Right atrium auricular region (tissue), 2 donors: ENCODE measurements around the gene WNT10A. TPM values are rescaled to one million over a fixed set of nuclear protein-coding genes. Genes with fewer than 3 reads are reported as not detected.
A peak's percentile ranks its signal among the peaks of the same experiment; 100 is the strongest.

Source experiments
- DNase-seq: peaks from one replicate; pipeline ENCODE4 v3.0.0-alpha.2; 2019; ENCODE audit warnings: low spot score
- H3K27ac ChIP-seq, 2 donors: fragments of 200-600 bp; sonication (generic); 1 replicate in 1 of 2; 2 replicates in 1 of 2; pipeline ENCODE4 v1.5.1; 2016 to 2019
- H3K27me3 ChIP-seq, 2 donors: fragments of 200-600 bp; sonication (generic); one replicate each; pipeline versions ENCODE4 v1.5.1 to v1.6.0; 2017 to 2019
- H3K36me3 ChIP-seq: fragments of 200-600 bp; sonication (generic); one replicate; pipeline ENCODE4 v1.5.1; 2016
- H3K4me1 ChIP-seq, 2 donors: fragments of 200-600 bp; sonication (generic); one replicate each; pipeline versions ENCODE4 v1.5.1 to v1.6.0; 2017 to 2019
- H3K4me3 ChIP-seq, 2 donors: fragments of 200-600 bp; sonication (generic); 1 replicate in 1 of 2; 2 replicates in 1 of 2; pipeline ENCODE4 v1.5.1; 2017 to 2019; ENCODE audit warnings: mild to moderate bottlenecking in 1 of 2, moderate library complexity in 1 of 2
- H3K9me3 ChIP-seq, 2 donors: fragments of 200-600 bp; sonication (generic); one replicate each; pipeline ENCODE4 v1.5.1; 2019
- total RNA-seq, 2 donors: library from RNA; depleted of rRNA; stranded (reverse); fragments of >200 nt; gene quantifications; one replicate each; pipeline ENCODE4 v1.1.0, GENCODE V29; 2016
- TF ChIP-seq, protein P1 (sequence below), 2 donors: fragments of 200-600 bp; sonication (generic); IDR thresholded peaks; one replicate each; pipeline ENCODE4 v1.5.1; 2019; ENCODE audit warnings: antibody characterized with exemption in 2 of 2

The WNT10A gene
- total RNA-seq, 2 donors from 2014 or later, result 0.90 to 1.2 TPM

DNA sequence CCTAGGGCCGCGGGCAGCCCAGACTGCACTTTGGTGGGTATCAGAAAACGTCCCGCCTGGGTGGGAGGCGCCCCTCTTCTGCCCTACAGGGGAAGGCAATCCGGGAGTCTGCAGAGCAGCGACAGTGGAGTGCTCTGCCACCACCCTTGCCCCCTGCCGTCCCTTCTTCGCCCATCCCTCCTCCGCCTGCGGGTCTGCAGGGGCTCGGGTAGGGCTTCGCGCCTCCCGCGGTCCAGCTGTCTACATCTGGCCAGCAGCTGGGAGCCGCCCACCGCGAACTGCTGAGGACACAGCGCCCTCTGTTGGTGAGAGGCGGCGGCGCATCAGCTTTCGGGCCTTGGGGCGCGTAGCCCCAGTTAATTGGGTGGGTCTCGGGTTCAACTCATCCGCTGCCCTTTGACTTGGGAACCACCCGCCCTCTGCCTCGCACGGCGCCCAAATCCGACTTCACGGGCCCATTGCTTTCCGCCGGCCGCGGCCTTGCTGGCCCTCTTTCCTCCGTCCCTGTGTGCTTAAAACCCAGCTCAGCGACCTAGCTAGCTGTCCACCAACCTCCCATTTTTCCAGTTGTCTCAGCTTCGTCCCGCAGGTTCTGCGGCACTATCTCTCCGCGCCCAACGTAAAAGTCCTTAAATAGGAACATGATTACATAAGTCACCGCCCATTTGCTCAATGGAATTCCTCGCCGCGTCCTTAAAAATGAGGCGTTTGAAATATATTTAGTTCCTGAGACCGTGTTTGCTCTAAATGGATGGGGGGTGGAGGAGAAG is 17.6 kb downstream of the WNT10A start:
- DNase-seq, result peak; percentile 73
- H3K4me1 ChIP-seq, result peaks cover 0 to 29% of the 10 kb centered on the region in 2 donors
- H3K36me3 ChIP-seq, result no peaks in the 10 kb centered on the region
- TF ChIP-seq, protein P1, sequence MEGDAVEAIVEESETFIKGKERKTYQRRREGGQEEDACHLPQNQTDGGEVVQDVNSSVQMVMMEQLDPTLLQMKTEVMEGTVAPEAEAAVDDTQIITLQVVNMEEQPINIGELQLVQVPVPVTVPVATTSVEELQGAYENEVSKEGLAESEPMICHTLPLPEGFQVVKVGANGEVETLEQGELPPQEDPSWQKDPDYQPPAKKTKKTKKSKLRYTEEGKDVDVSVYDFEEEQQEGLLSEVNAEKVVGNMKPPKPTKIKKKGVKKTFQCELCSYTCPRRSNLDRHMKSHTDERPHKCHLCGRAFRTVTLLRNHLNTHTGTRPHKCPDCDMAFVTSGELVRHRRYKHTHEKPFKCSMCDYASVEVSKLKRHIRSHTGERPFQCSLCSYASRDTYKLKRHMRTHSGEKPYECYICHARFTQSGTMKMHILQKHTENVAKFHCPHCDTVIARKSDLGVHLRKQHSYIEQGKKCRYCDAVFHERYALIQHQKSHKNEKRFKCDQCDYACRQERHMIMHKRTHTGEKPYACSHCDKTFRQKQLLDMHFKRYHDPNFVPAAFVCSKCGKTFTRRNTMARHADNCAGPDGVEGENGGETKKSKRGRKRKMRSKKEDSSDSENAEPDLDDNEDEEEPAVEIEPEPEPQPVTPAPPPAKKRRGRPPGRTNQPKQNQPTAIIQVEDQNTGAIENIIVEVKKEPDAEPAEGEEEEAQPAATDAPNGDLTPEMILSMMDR (IDR thresholded peaks at IDR 0.05), result peak; percentile 90 to 96
- no peak overlapping the region for H3K27ac ChIP-seq
- H3K4me3 ChIP-seq, result peak overlapping the region in 1 of 2 donors; percentile 32
- no peaks in the 10 kb centered on the region for H3K9me3 ChIP-seq
- H3K27me3 ChIP-seq, result peaks cover 17 to 39% of the 10 kb centered on the region in 2 donors

DNA sequence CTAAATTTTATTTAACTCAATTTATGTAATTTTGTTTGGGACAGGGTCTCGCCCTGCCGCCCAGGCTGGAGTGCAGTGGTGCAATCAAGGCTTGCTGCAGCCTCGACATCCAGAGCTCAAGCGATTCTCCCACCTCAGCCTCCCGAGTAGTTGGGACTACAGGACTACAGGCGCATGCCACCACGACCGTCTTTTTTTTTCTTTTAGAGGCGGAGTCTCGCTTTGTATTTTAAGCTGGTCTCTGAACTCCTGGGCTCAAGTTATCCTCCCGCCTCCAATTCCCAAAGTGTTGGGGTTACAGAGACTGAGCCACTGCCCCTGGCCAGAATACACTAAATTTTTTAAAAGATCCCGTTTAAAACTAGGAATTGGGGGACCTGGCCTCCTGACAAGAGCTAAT is 18.5 kb downstream of the WNT10A start:
- no peaks in the 10 kb centered on the region for H3K9me3 ChIP-seq
- DNase-seq, result no peak
- no peaks in the 10 kb centered on the region for H3K36me3 ChIP-seq
- H3K27ac ChIP-seq, result no peak overlapping the region
- peaks cover 0 to 26% of the 10 kb centered on the region in 2 donors for H3K4me1 ChIP-seq
- TF ChIP-seq, protein P1 (IDR thresholded peaks at IDR 0.05), result no peak
- H3K4me3 ChIP-seq, result no peak overlapping the region
- peaks cover 17 to 39% of the 10 kb centered on the region in 2 donors for H3K27me3 ChIP-seq

DNA sequence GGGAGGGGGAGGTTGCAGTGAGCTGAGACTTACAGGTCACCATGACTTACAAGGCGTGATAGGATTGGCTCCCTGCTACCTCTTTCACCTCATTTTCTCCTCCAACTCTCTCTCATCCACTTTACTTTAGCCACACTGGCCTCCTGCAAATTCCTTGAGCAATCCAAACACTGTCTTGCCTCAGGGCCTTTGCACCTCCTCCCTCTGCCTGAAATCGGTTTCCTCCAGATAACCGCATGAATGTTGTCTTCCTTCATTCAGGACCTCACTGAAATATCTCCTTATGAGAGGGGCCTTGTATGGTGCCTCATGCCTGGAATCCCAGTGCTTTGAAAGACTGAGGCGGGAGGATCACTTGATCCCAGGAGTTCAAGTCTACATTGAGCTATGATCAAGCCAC is 21.8 kb downstream of the WNT10A start:
- Histone ChIP-seq H3K9me3 (no peaks in the 10 kb centered on the region), H3K4me3 (no peak overlapping the region), H3K36me3 (no peaks in the 10 kb centered on the region), H3K27me3 (peaks cover 7 to 28% of the 10 kb centered on the region in 2 donors), H3K4me1 (peaks cover 0 to 14% of the 10 kb centered on the region in 2 donors), H3K27ac (no peak overlapping the region)
- DNase-seq, result no peak
- TF ChIP-seq, protein P1 (IDR thresholded peaks at IDR 0.05), result no peak

DNA sequence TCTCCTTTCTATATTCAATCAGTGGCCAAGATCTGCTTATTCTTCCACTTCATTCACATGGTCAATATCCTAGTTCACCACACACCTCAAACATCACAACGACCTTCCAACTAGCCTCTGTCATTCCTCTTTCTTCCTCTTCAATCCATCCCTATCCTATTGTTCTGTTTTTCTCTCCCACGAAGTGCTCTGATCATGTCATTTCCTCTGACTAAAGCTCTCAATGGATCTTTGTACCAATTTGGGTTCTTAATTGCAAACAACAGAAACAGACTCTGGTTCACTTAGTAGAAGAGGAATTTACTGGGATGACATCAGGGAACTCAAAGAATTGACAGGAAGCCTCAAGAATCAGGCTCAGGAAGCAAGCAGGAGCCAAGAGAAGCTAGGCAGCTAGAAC is 23.5 kb downstream of the WNT10A start:
- TF ChIP-seq, protein P1 (IDR thresholded peaks at IDR 0.05), result no peak
- H3K9me3 ChIP-seq, result no peaks in the 10 kb centered on the region
- peaks cover 0 to 3% of the 10 kb centered on the region in 2 donors for H3K4me1 ChIP-seq
- no peak overlapping the region for H3K27ac ChIP-seq
- peaks cover 0 to 20% of the 10 kb centered on the region in 2 donors for H3K27me3 ChIP-seq
- DNase-seq, result no peak
- no peak overlapping the region for H3K4me3 ChIP-seq
- no peaks in the 10 kb centered on the region for H3K36me3 ChIP-seq

DNA sequence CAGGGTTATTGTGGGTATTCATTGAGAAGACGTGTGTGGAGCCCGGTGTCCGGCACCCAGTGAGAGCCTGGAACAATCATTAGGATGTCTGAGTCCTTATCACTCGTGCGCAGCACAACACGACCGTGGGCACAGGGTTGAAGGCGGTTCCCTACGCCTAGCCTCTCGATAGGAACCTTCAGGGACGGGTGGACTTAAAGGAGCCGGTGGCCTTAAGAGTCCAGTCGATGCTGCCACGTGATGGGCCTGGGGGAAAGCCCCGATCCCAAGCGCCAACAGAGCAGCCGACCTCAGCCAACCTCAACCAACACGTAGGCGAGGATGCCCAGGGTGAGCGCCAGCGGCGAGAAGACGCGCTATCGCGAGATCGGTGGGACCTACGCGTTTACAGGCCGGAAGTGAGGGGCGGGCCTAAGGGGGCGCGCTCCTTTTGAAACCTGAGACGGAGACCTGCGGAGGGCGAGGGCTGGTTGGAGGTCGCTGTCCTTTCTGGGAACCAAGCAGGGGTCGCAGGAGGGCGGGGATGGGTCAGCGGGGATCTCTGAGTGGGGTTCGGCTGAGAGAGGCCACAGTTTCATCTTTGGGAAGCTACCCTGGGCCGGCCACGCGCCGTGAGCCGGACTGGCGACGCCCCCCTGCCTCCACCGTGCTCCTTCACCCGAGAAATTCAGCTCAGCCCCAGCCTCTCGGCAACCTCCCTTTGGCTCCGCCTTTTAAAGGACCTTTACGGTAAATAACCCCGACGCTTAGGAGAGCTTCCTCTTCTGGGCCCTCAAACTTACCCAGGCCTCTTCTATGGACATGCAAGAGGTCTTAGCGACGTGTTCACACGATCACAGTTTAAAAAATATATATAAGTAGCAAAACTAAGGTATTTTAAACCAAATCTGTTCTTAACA is 28.3 kb downstream of the WNT10A start:
- Histone ChIP-seq H3K27me3 (no peaks in the 10 kb centered on the region), H3K9me3 (no peaks in the 10 kb centered on the region), H3K4me1 (peaks cover 0 to 7% of the 10 kb centered on the region in 2 donors), H3K4me3 (peak overlapping the region; percentile 49 to 53), H3K27ac (no peak overlapping the region), H3K36me3 (no peaks in the 10 kb centered on the region)
- DNase-seq, result peak; percentile 87
- TF ChIP-seq, protein P1 (IDR thresholded peaks at IDR 0.05), result no peak
